Activated CD4-positive, alpha-beta T cell treated with anti-CD3 and anti-CD28 coated beads for 24 hours (primary cell): ENCODE results near the gene CLDN19.
"Not testable (repeated sequence)": the region's sequence is repeated elsewhere in the genome, so short reads cannot be mapped to it uniquely, and the experiment has no call there.

Source experiments
- DNase-seq, 2 donors: peaks; one replicate each; pipeline ENCODE4 v3.0.0-alpha.2; 2020; ENCODE audit warnings: low read depth in 2 of 2

CLDN19 gene

DNA sequence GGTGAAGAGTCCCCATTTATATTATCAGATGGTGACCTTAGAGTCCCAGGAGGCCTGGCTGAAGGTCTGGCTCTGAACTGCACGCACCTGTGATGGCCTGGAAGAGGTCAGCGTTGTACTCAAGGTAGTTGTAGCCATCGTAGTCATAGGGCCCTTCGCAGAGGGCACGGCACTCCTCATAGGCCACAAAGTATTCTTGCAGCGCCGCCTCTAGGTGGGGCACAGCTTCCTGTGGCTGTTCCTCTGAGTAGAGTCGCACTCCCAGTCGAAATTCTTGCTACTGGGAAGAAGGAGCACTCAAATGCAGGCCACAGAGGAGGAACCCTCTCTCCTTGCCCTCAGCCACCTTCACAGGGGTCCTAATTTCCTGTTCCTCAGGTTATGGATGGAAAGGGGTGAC lies 19.1 kb upstream of the CLDN19 start:
- no peak for DNase-seq

DNA sequence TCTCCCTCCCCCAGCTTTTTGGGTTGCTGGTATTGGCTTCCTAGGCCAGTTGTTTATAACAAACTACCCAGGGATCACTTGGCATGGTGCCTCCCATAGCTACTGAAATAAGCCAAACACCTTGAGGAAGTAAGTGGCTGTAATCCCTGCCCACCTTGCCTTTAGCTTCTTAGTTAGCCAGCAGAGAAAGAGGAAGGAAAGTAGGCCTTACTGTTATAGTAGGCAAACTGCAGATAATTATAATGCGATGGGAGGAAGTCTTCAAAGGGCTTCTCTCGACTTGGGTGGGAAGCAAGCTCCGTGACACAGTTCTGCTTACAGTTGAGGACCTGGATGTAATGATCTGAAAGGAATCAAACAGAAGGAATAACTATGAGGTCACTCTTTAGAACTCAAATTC lies 18.6 kb upstream of the CLDN19 start:
- no peak for DNase-seq

DNA sequence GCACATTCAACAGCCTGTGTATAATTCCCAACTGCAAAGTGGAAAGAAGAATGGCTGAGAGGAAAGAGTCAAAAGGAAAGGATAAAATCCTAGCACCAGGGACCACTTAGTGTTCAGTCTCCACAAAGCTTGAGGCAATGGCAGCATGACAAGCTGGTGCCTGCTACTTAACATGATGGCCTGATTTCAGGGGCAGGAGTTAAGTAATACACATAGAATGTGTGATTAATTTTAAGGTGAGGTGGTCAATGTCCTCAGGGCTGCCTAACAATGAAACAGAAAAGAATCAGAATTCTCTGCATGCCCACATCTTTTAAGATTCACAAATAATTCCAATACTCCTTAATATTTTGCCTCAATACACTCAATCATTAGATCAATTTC lies 17.8 kb upstream of the CLDN19 start:
- DNase-seq: no peak

DNA sequence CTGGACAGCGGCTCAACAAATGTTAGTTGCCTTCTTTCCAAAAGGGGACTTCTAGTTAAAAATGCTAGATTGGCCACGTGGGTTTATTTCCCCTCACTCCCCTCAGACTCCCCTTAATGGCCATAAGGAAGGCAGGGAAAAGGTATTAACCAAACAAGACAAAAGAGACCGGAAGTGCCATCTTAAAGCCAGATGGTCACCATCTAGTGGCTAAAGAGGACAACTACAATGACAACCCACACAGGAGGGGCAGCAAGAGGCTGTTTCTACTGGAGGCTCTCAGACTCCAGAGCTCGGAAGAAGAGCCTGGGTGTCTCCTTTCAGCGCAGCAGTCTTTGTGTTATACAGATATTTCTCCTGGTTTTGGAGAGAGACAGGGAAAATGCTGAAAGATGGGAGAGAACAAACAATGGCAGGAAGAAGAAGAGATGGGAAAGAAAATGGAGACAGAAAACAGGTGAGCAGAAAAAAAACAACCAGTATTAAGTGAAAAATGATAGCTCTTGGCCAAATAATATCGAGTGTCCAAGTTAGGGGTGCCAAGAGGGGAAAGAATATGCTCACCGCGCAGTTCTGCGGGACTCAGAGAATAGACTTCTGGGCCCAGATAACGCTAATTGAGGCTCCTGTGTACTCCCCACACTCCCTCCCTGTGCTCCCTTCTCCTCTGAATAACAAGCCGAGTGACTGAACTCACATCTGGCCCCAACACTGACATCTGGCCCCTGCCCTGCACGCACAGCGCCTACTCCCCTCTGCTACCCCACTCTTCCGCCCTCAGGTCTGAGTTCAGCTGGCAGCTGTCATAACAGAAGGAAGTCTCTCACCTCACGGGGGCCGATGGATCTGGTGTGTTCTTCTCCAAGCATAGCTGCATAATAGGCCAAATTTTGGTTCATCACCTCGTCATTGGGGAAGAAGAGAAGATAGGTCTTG lies 17.2 kb upstream of the CLDN19 start:
- DNase-seq: no peak

DNA sequence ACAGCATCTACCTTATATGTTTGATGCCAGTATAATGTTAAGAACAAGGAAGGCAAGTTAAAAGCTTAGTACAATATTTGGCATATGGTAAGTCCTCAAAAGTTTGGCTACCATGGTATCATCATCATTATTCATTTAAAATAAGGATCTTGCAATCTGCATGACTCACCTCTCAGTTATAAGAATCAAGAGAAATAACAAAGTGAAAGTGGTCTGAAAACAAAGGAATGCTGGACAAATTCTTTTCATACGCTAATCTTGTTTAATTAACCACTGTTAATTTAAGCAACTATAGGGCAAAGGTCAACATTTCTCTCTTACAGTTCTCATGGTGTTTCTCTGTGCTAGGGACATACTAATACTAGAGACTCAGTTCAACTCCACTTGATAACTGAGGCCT lies 13.0 kb upstream of the CLDN19 start:
- DNase-seq: no peak

DNA sequence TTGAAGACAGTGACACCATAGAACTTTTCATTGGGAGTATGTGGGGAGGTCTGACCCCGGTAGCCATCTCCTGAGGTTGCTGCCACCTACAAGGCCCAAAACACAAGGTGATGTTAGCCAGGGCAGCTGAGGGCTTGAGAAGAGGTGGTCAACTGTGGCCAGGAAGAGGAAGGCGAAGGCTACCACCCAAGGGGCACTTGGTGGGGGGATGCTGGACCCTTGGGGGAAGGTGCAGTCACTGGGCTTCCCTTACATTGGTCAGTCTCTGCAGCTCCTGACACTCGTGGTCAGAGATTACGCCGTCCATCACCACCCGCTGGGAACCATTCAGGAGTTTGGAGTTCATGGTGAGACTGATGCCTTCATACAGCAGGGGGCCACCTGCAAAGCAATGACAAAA lies 12.2 kb upstream of the CLDN19 start:
- DNase-seq: no peak

DNA sequence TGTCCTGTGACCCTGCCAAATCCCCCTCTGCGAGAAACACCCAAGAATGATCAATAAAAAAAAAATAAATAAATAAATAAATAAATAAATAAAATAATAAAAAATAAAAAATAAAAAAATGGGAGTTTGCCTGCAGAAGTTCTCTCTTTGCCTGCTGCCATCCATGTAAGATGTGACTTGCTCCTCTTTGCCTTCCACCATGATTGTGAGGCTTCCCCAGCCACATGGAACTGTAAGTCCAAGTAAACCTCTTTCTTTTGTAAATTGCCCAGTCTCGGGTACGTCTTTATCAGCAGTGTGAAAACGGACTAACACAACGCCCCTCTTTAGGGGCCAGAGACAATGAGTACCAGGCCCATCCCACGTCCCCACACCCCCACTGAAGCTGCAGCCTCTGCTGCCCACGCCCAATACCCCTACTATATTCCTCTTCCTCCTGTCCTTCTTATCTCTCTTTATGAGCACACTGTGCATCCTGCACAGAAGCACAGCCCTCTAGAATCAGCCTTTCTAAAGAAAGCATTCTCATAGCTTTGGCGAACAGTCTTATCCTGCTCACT lies 11.6 kb upstream of the CLDN19 start:
- DNase-seq: not testable (repeated sequence)

DNA sequence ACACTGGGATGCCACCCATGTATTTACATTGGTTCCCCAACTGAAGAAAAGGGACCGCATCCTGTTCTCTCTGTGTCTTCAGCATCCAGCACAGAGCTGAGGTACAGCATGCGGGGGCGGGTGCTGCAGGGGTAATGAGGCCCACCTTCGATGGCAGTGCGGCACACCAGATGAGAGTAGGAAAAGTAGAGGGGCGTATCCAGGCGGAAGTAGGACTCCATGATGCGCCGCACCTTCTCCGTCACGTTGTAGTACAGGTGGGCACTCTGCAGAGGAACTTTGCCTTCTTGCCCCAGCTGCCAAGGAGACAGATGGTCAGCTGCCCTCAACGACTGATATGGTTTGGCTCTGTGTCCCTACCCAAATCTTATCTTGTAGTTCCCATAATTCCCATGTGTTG lies 10.0 kb upstream of the CLDN19 start:
- no peak for DNase-seq

DNA sequence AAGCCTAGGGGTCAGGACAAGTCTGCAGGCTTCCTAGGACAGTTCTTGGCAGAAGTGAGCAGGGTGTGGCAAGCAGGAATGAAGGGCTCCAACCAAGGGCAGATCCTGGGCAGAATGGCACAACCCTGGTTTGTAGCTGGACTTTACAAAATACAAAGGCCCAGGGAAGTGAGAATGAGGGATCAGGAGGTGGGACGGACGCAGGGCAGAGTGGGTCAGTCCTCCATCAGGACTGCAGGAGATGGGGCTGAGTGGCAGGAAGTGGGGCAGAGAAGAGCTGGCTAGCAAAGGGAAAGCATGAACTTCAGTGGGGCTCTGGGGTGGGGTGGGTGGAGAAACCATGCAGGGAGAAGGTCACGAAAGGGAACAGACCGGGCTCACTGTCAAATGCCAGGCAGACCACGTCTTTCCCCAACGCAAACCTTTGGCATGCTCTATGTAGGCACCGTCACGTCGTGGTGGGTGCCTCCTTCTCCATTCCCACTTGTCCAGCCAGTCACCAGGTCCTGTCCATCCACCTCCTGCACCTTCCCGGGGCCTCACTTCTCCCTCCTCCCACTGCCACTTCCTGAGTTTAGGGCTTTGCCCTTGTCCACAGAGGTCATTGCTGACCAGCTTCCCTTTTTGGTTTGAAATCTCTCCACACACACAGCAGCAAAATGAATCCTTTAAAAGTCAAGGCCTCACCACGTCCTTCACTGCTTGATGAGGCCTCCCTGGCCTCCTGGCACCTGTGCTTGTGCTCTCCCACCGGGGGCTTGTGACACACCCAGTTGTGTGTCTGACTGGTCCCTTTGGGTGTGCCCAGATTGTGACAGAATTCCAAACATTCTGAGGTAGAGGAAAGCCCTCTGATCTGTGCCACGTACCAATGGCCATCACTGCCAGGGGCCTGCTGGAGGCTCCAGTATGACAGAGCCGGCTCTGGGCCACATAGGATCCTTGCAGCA lies 8.7 kb upstream of the CLDN19 start:
- DNase-seq: no peak

DNA sequence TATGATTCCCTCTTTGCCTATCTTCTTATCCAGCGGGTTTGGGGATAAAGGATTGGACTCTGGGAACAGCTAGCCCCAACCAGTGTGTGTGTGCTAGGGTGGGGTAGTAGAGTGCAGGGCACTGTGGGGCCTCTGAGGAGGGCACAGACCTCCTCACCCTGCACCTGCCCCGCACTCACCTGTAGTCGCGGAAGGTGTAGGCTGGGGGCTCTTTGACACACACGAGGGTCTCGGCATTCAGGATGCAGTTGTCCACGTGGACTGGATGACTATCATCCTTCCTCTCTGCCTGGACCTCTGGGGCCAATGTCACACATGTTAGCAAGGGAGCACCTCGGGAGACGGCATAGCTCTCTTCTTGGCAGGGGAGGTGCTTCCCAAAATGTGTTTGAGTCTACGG lies 8.0 kb upstream of the CLDN19 start:
- DNase-seq: no peak

DNA sequence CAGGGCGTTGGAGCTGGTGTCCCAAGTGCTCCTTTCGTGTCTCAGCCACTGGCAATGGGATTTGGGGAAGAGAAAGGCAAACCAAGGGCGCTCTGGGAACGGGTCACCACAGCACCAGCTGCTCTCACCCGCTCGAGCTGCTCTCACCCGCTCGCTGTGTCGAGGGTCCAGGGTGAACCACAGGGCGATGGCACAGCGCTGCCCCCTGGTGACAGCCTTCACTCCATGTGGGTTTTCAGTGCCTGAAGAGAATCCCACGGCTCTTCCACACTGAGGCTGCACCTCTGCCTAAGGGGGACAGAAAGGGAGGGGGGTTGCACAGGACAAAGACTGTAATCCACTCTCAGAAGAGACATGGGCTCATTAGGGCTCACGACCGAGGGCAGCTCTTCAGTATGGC lies 7.1 kb upstream of the CLDN19 start:
- DNase-seq: peak; percentile 30 to 31

DNA sequence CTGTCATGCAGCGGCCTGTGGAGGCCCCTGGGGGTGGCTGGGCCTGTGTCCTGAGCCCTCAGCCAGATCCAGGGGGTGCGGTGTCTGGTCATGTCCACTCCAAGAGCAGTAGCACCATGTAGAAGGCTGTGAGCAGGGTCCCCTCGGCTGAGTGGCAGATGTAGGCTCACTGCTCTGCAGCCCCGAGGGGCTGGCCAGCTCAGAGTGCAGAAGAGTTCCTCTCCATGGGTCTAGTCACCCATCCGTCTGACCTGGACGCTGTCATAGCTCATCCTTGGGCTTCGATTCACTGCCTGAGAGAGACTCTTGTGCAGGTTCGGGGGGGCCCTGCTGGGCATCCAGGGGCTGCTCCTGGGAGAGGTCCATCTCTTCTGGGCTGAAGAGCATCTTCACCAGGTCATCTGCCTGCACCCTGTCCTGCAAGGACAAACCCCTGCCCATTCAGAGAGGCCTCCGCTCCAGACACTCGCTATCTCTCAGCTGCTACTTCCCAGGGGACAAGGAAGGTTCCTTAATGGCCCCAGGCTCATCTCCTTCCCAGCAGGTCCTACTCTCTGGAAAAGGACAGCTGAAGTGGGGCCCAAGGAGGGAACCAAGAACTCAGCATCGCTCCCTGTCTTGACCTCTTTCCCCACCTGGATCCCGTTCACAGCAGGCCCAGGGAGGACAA lies 6.5 kb upstream of the CLDN19 start:
- DNase-seq: no peak

DNA sequence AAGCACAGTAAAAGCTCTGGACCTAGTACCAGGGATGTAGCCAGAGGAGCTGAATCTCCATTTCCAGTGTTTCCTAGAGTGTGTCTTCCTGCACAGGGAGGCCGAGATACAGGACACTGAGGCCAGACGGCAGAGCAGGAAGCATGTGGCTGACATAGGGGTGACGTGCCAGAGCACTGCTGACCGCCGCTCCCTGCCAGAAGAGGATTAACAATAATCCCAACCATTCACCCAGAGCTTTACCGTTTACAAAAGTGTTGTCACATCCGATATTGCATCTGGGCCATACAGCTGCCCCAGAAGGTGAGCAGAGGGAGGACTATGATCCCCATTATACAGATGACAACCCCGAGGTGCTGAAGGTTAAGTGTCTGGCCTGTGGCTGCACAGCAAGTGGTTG lies 5.8 kb upstream of the CLDN19 start:
- no peak for DNase-seq

DNA sequence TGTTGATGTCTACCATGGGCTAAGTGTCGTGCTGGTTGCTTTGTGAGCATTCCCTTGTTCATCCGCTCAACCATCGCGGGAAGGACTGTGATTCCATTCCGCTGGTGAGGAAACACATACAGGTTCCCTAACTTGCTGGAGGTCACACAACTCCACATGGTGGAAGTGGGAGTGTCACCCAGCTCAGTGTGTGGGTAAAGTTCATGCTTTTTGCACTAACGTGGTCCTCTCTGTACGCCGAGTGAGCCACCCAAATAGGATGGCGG lies 4.0 kb upstream of the CLDN19 start:
- no peak for DNase-seq

DNA sequence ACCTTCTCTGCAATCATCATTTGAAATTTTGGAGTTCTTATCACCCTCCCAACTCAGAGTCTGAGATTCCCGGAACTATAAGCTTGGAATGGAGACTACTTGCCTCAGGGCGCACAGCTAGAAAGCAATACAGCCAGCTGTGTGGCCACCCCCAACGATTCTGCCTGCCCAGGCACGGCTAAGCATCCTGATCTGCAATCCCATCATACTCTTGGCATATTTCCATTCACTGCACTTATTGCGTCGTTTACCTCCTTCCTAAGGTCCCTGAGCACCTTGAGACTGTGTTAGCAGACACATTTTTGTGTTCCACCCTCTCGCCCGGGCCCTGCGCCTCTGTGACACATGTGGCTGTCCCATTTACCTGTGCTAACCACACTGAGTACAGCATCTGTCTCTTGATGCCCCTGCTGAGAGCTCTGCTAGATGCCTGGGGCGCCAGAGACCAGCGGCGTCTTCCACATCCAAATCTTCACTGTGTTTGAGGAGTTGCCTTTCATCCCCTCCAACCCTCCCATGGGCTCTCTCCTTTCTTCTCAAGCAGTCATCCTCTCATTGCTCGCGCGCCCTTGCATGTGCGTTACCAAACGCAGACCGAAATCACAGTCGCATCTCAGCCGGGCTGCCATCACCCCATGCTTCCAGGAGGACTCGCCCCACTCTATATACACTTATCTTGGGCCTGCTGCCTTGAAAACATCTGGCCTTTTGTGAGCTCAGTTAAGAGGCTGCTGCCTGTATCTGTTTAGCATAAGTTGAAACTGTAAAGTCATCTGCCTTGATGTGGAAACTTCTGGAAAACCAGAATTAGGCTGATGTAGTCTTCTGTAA lies 3.5 kb upstream of the CLDN19 start:
- no peak for DNase-seq

DNA sequence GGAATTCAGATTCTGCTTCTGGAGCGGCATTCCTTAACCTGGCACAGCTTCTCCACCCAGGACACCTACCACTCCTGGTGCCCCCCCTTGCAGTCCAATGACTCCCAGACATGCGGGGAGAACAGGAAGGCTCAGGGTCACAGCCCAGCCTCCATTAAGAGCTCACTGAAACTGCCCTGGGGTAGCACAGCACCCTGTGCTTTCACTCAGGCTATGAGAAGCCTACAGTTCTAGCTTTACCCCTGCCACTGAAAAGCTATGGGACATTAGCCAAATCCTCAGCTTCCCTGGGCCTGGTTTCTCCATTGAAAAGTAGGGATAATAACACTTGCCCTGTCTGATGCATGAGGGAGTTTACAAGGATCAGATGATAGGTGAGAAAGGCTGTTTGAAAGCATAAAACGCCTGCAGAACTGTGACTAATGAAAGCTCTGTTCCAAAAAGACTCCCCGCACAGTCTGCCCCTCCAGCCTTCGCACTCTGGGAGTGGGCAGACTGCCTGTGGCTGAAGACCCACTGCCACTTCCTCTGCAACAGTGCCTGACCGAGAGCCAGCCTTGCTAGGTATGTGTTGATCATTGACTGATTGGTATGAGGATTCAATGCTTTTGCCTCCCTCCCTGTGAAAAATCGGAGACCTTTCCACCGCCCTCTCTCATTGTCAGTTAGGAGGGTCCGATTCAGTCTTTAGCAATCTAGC lies 2.7 kb upstream of the CLDN19 start:
- DNase-seq: no peak

DNA sequence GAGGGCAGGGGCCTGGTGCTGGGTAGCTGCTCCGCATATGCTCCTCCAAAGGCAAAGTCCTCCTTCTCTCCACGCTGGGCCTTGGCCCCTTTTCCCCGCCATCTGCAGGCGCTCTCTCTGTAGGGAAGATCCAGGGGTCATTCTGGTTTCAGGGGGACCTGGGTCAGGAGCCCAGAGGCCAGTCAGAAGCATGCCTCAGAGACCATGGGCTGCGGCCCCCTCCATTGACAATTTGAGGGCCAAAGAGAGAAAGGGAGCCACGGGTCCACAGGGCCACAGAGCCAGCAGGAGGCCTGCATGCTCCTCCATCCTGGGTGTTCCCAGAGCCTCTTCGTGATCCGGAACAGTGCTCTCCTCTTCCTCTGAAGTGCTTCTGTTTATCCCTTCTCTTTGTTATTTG lies 2.1 kb upstream of the CLDN19 start:
- DNase-seq: no peak

DNA sequence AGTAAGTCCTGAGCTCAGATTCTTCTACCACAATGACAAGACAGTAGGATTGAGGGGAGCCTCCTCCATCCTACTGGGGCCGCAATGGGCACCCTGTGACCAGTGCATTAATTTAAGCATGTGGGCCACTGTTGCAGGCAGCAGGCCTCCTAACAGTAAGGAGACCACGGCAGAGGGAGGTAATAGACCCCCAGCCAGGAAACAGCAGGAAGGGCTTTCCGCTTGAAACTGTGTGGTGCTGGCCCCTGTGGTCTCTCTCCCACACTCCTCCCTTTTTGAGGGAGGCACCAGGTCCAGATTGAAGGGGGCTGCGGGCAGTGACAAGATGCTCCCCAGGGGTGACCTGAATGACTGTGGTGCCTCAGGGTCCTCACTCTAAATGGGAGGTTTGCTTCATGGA lies 1.7 kb upstream of the CLDN19 start:
- DNase-seq: no peak

DNA sequence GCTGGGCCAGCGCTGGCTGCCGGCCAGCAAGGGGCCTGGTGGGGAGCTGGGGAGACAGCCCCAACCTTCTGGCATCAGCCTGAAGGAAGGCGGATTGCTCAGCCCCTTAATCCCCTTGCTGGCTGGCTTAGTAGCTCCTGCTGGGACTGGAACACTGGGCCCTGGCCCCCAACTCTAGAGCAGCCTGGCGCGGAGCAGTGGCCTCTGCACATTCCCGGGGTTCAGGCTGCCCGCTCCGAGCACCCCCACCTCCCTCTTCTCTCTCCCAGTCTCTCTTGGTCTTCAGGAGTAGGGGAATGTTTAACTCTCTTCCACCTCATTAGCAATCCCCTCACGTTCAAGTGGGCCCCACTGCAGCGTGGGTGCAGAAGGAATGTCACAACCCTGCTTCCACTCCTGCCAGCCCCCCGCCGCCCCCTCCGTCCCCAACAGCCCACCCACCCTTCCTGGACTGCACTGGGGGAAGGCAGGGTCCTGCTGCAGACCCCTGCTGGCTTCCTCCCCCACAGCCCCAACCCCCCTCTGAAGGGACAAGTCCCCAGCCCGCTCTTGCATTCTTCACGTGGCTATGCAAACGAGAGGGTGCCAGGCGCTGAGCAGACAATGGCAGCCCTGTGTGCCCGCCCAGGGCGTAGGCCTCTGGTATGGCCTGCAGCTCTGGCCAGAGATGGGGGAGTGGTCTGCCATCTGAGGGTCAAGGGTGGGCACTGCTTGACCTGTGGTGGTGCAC lies 980 bp upstream of the CLDN19 start:
- no peak for DNase-seq

DNA sequence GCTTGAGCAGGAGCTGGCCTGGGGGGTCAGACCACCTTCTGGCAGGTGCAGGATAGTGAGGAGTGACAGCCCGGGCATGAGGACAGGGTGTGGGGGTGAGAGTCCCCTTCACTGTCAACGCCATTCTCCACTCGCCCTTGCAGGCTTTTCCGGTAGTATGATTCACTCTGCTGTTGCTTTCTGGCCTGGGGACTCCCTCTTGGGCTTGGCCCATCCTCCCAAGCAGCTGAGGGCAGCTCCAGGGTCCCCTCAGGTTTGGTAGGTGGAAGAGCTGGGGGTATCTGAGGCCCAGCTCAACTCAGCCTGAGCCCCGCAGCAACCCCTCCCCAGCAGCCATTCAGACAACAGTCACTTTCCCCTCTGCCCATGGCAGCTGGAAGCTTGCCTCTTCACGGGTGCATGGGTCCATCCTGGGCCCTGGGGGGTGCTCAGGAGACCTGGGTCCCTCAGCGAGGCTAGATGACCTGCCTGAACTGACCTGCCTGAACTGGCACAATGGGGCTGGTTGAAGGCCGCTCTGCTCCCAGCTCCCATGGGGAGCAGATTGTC lies 1.3 kb downstream of the CLDN19 start:
- no peak for DNase-seq
